Measurements from ENCODE around the gene CEACAM7. TPM values are rescaled to one million over a fixed set of nuclear protein-coding genes. Genes with fewer than 3 reads are reported as not detected.

CEACAM7 gene
- total RNA-seq, 4 donors from 2014 or later, result 10.5 to 103 (median 76.7) TPM

DNA sequence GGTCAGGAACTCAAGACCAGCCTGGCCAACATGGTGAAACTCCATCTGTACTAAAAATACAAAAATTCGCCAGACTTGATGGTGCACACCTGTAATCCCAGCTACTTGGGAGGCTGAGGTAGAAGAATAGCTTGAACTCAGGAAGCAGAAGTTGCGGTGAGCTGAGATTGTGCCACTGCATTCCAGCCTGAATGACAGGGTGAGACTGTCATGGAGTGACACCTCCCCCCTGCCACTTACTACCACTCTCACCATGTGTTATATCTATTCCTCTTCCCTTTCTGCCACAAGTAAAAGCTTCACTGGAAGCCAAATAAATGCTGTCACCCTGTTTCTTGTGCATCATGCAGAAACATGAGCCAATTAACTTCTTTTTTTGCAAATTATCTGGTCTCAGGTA, 50.6 kb downstream of the CEACAM7 start:
- TF ChIP-seq, protein P1, sequence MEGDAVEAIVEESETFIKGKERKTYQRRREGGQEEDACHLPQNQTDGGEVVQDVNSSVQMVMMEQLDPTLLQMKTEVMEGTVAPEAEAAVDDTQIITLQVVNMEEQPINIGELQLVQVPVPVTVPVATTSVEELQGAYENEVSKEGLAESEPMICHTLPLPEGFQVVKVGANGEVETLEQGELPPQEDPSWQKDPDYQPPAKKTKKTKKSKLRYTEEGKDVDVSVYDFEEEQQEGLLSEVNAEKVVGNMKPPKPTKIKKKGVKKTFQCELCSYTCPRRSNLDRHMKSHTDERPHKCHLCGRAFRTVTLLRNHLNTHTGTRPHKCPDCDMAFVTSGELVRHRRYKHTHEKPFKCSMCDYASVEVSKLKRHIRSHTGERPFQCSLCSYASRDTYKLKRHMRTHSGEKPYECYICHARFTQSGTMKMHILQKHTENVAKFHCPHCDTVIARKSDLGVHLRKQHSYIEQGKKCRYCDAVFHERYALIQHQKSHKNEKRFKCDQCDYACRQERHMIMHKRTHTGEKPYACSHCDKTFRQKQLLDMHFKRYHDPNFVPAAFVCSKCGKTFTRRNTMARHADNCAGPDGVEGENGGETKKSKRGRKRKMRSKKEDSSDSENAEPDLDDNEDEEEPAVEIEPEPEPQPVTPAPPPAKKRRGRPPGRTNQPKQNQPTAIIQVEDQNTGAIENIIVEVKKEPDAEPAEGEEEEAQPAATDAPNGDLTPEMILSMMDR (IDR thresholded peaks at IDR 0.05), result no peak
- TF ChIP-seq POLR2A (IDR thresholded peaks at IDR 0.05), result no peak
- Histone ChIP-seq H3K9me3 (peaks cover 0 to 6% (median 0%) of the 10 kb centered on the region in 3 donors), H3K27ac (no peak overlapping the region), H3K4me1 (peaks cover 0 to 11% (median 0%) of the 10 kb centered on the region in 3 donors), H3K4me3 (no peak overlapping the region), H3K27me3 (peaks cover 0 to 36% (median 0%) of the 10 kb centered on the region in 4 donors), H3K36me3 (no peaks in the 10 kb centered on the region)
- intact Hi-C loops (cut with DNase I), result no loop called here
- no peak for DNase-seq
- 44 to 47% methylated on average over 2 of the region's 2 CpGs for WGBS, 2 donors

DNA sequence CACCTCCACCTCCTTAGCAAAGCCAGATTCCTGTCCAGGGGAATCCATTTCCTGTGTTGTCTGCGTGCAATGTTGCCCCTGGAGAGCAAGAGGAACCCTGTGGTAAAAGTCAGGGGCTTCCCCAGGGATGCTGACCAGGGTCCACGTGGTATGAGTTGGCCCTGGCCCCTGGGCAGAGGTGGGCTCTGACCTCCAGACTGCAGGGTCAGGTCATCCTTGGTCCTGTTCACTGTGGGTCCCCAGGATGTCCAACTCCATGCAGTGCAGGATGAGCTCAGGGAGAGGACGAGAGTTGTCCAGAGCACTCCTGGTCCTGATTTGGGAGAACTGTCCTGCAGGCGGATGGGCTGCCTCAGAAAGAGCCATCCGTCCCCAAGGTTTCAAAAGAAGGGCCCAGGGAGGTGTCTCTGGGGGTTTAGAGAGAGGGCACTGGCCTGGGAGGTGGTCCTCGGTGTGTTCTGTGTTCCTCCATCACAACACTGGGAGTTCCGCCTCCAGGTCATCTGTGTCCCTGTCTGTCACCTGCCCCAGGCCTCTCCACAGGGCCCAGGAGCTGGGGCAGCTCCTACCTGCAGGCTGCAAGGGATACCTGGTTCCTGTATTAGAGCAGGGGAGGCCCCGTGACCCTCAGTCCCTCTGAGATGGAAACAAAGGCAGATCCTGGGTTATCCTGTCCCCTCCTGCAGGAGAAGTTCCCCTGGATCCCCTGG, 59.9 kb downstream of the CEACAM7 start:
- no peak overlapping the region for H3K4me3 ChIP-seq
- H3K9me3 ChIP-seq, result peaks cover 0 to 4% (median 0%) of the 10 kb centered on the region in 3 donors
- no peak overlapping the region for H3K27ac ChIP-seq
- H3K4me1 ChIP-seq, result no peaks in the 10 kb centered on the region
- intact Hi-C loops (cut with DNase I), result no loop called here
- no peak for DNase-seq
- no peaks in the 10 kb centered on the region for H3K36me3 ChIP-seq
- WGBS, 2 donors, result 44 to 80% methylated on average over 1 to 3 of the region's 8 CpGs
- peaks cover 0 to 43% (median 0%) of the 10 kb centered on the region in 4 donors for H3K27me3 ChIP-seq
- TF ChIP-seq POLR2A (IDR thresholded peaks at IDR 0.05), result no peak

DNA sequence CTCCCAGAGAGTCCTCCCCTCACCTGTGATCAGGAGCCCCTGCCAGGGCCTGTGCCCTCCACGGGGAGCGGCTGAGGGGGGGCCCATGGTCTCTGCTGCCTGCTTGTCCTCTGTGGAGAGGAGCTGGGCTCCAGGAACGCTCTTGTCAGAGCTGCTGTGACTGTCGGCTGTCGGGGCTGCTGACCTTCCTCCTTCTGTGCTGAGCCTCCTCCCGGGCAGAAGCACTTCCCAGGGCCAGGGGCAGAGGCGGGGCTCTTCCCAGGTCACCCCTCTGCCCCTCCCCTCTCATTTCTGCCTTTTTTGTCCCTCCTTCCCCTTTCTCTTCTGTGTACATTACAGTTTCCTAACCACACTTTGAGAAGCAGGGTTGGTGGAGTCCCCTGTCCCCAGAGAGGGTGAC, 61.2 kb downstream of the CEACAM7 start, which contains the start of gene CEACAM4:
CEACAM4 (minus strand) TSS at position 198 of the 400 bp plus-strand sequence; CDS start at position 87, 111 bp downstream.
- DNase-seq, result no peak
- Histone ChIP-seq H3K27ac (no peak within 1 kb of the TSS), H3K27me3 (peaks cover 0 to 38% (median 0%) of the 10 kb centered on the region in 4 donors), H3K4me1 (no peaks in the 10 kb centered on the region), H3K9me3 (peaks cover 0 to 4% (median 0%) of the 10 kb centered on the region in 3 donors), H3K4me3 (peak within 1 kb of the TSS in 2 of 4 donors; percentile 11 to 32), H3K36me3 (no peaks in the 10 kb centered on the region)
- 22 to 24% methylated on average over 4 to 7 of the region's 7 CpGs for WGBS, 2 donors
- TF ChIP-seq POLR2A (IDR thresholded peaks at IDR 0.05), result peak in 2 of 4 donors; percentile 37 to 63
- TF ChIP-seq, protein P1 (IDR thresholded peaks at IDR 0.05), result no peak
- intact Hi-C loops (cut with DNase I), result no loop called here

DNA sequence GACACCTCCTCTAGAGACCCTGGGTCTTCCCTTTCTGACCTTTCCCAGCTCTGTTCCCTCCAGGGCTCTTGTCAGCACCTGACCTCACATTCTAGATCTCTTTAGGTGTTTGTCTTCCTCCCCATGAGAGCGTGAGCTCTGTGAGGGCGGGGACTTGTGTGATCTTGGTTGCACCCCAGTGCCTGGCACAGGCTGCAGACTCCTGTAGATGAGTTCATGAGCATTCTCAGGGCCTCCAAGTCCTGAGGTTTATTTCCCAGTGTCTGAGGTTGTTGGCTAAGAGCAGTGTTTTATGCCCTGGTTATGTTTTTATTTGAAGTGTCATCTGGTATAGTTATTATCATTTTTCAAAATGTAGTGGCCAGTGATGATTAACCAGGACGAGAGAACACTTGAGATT, 61.8 kb downstream of the CEACAM7 start:
- WGBS, 2 donors, result 21 to 49% methylated on average over 3 of the region's 3 CpGs
- peaks cover 0 to 41% (median 0%) of the 10 kb centered on the region in 4 donors for H3K27me3 ChIP-seq
- no peaks in the 10 kb centered on the region for H3K4me1 ChIP-seq
- no peak overlapping the region for H3K27ac ChIP-seq
- H3K36me3 ChIP-seq, result no peaks in the 10 kb centered on the region
- DNase-seq, result no peak
- peak overlapping the region in 1 of 4 donors; percentile 11 for H3K4me3 ChIP-seq
- no peak for TF ChIP-seq POLR2A (IDR thresholded peaks at IDR 0.05)
- TF ChIP-seq, protein P1 (IDR thresholded peaks at IDR 0.05), result no peak
- intact Hi-C loops (cut with DNase I), result no loop called here
- H3K9me3 ChIP-seq, result peaks cover 0 to 4% (median 0%) of the 10 kb centered on the region in 3 donors

DNA sequence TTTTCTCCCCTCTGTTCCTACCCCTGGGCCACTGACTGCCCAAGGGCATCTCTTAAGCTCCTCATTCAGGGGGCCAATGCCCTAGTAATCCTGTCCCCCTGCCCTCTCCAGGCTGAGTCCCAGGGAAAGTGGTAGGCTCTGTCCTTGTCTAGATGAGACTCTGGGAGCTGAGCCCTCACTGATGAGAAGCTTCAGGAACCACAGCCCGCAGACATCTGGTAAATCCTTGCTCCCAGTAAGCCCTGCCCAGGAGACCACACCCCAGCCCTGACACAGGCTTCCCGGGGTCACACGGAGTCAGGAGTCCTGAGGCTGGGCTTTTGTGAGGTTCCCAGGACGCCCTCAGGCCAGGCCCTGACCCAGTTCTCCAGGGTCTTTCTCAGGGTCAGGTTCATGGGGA, 63.1 kb downstream of the CEACAM7 start:
- intact Hi-C loops (cut with DNase I), result no loop called here
- H3K9me3 ChIP-seq, result no peaks in the 10 kb centered on the region
- TF ChIP-seq POLR2A (IDR thresholded peaks at IDR 0.05), result no peak
- TF ChIP-seq, protein P1 (IDR thresholded peaks at IDR 0.05), result no peak
- peaks cover 0 to 41% (median 0%) of the 10 kb centered on the region in 4 donors for H3K27me3 ChIP-seq
- no peaks in the 10 kb centered on the region for H3K4me1 ChIP-seq
- H3K27ac ChIP-seq, result no peak overlapping the region
- no peaks in the 10 kb centered on the region for H3K36me3 ChIP-seq
- no peak for DNase-seq
- no peak overlapping the region for H3K4me3 ChIP-seq
- WGBS, 2 donors, result no CpG with 5 or more reads among the region's 4 CpGs

Measured in esophagus squamous epithelium (tissue), 5 donors.